Lower leg skin (tissue), 3 donors: ENCODE results near the gene CLRN1.

Source experiments
- CTCF ChIP-seq, 3 donors: fragments of 450-650 bp; IDR thresholded peaks; one replicate each; pipeline ENCODE4 v1.5.1; 2016; ENCODE audit warnings: antibody characterized with exemption in 3 of 3, mild to moderate bottlenecking in 3 of 3, moderate library complexity in 2 of 3
- POLR2A ChIP-seq, 2 donors: fragments of 450-650 bp; IDR thresholded peaks; one replicate each; pipeline ENCODE4 v1.6.1; 2016 to 2017; ENCODE audit warnings: antibody characterized with exemption in 2 of 2, mild to moderate bottlenecking in 1 of 2, moderate library complexity in 1 of 2

GRCh38 chr3:150933473-150933995, 39.0 kb downstream of the CLRN1 start:
- no peak for TF ChIP-seq CTCF (IDR thresholded peaks at IDR 0.05)
- no peak for TF ChIP-seq POLR2A (IDR thresholded peaks at IDR 0.05)
